HL-60/S4 (cell line): ENCODE data around the gene MEF2C.

ENCODE experiments used
- in situ Hi-C: fragments of 300-500 bp; cut with MboI; formaldehyde crosslinking; loops from 2 replicates; pipeline ENCODE4 v1.14.3; 2022; ENCODE audit warnings: low sequenced_read_pairs

Gene MEF2C

GRCh38 chr5:88889189-88890069 lies 6.4 kb upstream of the MEF2C start:
- in situ Hi-C loops, result no loop called here

GRCh38 chr5:88888848-88889188 lies 5.8 kb upstream of the MEF2C start:
- in situ Hi-C loops, result no loop called here

GRCh38 chr5:88888291-88888690 lies 5.3 kb upstream of the MEF2C start:
- in situ Hi-C loops, result no loop called here

GRCh38 chr5:88887342-88887741 lies 4.4 kb upstream of the MEF2C start:
- in situ Hi-C loops, result no loop called here

- in situ Hi-C loops, result no loop called here
Observed at GRCh38 chr5:88886746-88887341, 3.9 kb upstream of the MEF2C start.

DNA sequence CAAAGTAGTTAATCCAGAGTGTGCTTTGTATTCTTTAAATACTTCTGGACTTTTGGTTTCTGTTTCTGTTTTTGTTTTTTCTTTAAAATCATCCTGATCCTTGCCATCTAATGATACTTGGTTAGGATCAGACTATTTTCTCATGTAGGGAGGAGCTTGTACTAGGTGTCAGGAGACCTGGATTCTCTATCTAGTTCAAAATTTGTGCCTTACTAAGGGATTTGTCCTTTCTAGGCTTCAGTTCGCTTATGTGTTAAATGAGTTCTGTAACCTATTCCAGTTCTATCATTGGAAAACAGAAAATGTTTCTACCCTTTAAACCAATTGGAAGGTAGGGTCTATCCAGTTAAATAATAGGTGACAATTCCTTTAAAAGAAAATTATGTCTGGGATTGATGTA lies 3.3 kb upstream of the MEF2C start:
- in situ Hi-C loops, result no loop called here

GRCh38 chr5:88885002-88885401 lies 2.0 kb upstream of the MEF2C start:
- in situ Hi-C loops, result no loop called here

DNA sequence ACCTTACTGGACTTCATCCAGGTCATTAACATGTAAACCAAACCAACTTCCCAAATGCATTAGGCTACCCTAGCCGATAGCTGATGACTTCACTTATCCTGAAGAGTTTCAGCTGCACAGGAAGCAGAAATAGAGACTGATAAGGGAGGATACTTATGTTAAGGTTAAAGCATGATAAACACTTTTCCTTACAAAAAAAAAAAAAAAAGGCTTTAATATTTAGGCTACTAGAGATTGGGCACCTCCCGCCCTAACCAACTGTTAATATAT lies 1.6 kb upstream of the MEF2C start:
- in situ Hi-C loops, result no loop called here

DNA sequence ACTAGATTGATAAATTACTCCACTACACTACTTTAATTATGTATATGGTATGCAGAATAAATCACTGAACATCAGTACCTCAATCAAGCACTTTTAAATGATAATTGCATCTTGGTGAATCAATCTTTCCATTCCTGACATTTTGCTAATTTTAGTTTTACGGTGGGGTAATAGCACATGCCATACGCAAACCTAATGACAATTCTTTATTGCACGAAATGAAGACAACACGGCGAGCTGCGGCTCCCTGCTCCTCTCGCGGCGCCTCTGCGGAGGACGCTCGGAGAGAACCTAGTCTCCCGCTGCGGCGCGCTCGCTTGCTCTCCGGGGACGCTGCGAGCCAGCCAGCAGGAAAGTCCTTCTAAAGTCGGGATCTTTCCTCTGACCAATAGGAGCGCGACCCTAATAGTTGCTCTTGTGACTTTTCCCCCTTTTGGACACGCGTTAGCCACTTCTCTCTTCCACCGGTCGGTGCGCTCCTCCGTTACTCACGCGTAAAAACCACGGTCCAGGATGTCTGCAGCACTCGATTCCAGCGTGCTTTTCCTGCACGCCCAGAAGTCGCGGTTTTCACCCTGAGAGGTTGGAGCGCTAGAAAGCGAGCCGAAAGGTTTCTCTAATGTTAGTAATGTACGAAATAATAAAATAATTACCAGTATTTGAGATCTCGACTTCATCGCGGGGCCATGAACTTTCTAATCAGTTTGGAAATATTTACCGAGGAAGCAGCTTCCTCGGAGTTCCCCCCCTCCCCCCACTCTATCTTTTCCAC lies 1.0 kb upstream of the MEF2C start:
- in situ Hi-C loops, result no loop called here

- in situ Hi-C loops, result no loop called here
Observed at GRCh38 chr5:88882276-88883038, 527 bp downstream of the MEF2C start.

- in situ Hi-C loops, result no loop called here
Observed at GRCh38 chr5:88881571-88881971, 1.4 kb downstream of the MEF2C start.

- in situ Hi-C loops, result no loop called here
Observed at GRCh38 chr5:88880201-88880600, 2.8 kb downstream of the MEF2C start.

- in situ Hi-C loops, result no loop called here
Observed at GRCh38 chr5:88879724-88880123, 3.3 kb downstream of the MEF2C start.

DNA sequence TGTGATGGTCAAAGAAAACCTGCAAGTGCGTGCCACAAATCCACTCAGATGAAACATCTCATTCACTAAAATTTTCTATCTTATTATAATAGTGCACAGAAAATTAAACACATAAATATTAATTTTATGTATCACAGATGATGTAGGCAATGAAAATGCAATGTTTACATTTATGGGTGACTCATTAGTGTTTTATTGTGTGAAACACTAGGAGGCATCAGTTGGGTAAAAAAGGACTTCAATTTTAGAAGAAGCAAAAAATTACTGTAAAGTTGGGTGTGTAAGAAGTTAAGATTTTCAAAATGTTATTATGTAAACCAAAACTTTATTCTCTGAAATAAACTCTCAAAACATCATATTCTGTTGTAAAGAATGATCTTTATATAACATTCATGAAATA lies 4.0 kb downstream of the MEF2C start:
- in situ Hi-C loops, result no loop called here

DNA sequence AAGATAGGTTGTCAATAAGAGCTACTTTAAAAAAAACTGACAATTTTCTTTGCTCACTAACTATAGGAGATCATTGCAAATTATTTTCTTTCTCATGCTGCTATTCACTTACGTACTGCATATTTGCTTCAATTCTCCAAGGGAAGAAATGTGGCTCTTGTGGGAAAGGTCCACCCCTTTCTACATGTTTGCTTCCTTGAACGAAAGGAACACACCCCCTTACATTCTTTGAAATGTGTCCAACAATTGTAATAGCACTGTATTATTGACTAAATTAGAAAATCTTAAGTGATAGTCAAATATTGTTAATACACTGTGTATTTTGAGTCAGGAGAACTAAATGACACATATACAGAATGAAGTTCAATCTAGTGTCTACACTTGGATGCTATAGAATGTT lies 5.2 kb downstream of the MEF2C start:
- in situ Hi-C loops, result no loop called here

DNA sequence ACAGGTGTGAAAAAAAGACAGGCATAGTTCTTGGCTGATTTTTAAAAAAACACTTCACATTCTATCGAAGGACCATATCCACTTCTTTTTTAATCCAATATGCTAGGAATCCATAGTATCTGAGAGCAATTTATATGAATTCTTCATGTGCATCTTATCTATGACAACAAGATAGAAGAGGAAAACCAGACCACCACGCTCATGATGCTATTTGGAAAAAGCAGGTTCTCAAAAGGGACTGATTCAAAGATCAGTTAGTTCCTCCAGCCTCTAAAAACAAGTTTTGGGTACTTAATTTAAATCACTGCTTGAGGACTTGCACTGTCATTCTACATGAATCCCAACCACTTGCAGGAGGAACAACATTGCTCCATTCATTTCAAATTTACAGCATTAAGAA lies 6.3 kb downstream of the MEF2C start:
- in situ Hi-C loops, result no loop called here

- in situ Hi-C loops, result no loop called here
Observed at GRCh38 chr5:88875341-88876234, 7.4 kb downstream of the MEF2C start.

GRCh38 chr5:88873447-88873846 lies 9.5 kb downstream of the MEF2C start:
- in situ Hi-C loops, result no loop called here

DNA sequence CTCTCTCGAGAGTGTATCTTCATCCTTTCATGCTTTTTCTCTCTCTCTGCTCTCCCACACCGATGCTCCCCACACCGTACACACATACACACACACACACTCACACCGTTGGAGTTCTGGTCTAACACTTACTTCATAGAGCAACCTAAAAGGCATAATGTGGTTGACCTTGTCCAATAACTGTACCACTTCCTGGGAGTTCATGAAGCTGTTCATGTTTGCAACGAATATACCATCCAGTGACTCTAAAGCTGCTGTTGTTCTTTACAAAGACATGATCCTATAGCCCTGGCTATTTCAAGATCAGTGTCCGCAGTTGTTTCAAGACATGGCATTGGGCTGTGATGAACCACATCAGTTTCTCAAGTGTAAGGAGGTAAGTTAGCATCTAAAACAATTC lies 10.0 kb downstream of the MEF2C start:
- in situ Hi-C loops, result no loop called here

DNA sequence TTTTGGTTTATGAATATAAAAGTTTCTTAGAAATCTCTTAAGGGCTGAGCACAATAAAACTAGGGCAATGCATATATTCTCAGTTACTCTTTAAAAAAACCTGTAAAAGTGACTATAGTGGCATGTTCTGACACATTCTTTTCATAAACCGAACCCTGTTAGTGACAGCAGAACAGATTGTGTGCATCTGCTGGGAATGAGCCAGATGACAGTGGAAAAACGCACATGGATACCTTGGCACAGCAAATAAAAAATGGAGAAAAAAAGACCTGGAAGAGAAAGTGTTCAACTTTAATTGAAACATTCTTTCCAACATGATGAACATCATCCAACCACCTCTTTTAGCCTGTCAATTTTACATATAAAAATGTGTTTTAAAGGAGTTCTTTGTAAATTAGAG lies 12.7 kb downstream of the MEF2C start:
- in situ Hi-C loops, result no loop called here
